ENCODE results near the gene ARHGAP26.

Gene ARHGAP26

DNA sequence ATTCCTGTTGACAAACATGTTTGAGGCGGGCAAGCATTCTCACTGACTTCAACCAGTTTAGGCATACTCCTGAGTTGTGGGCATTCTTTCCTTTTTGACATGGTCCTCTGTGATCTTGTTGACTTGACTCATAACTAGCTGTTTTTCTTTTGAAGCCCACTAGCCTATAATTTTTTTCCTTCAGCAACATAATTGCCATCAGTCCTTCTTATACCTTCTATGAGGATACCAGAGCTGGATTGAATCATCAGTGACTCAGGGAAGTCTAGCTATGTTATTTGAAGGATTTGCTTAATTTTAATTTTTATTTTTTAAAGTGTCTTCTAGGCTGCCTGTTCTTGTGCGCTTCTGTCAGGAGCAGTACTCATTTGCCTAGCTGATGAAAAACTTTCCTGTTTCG, 373.8 kb downstream of the ARHGAP26 start:
- no peak for DNase-seq (ENCODE audit: low spot score)

DNA sequence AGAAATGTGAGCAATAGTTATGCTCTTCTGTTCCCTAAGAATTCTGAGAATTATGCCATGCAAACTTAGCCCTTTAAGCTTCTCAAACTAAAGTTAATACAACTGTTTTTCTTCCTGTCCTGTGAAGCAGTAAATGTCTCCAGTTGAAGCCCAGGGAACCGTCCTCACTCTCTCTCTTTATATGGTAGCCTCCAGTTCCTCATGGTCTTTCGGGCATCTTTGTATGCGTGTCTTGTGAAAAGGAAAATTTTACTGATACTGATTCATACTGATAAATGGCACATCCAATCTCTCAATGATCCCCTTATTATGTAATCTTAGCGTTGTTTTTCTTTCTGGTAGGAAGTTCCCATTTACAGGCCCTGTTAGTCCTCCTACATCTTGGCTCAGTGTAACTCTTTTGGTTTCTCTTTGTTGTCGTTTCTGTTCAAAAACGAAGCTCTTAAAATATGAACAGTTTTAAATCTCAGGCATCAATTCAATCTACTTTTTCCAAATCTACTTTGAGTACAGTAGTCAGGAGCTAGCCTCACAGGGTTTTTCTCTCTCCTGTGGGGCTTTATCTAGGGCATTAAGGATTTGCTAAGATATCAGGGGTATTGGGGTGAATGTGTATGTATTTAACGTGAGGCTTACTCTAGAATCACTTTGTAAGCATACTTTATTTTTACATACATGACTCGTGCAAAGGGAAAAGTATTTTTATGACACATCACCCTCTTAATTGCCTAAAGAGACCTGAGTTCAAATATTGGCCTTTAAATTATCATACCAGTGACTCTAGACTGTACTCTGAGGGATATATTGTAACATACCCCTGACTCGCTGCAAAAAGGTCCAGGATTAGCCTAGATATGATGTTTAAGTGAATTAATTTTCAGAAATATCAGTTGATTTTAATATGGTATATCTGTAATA, 375.3 kb downstream of the ARHGAP26 start:
- no peak for DNase-seq (ENCODE audit: low spot score)

DNA sequence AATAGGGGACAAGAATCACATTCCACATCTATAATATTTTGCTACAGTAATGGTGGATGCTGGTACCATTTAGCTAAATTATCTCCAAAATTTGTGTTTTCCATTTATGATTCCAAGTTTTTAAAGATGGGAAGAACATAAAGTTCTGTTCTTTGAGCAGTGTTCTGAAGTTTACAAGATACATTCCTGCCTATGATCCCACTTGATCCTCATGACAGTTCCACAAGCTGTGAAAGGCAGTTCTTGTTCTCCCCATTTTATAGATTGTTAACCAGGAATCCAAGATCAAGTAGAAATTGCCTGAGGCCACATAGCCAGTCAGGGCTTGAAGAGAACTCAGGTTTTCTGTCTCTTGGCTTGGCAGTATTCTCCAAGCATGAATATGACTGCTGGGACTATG, 376.0 kb downstream of the ARHGAP26 start:
- no peak for DNase-seq (ENCODE audit: low spot score)

DNA sequence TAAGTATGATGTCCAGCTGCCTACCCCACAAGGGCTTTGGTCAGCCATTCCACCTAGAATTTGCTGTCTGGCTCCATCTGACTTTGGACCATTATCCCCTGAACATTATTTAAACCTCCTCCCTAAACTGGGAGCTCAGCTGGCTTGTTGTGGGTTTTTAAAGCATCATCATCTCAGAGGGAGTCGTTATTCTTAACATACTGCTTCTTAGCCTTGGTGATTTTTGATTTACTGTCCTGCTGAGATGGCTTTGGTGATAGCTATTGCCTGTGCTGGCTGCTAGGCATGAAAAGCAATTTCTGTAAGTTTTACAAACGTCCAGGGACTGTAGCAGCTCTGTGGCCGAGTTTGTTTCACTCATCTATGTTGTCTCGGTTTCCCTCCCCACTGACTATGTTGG, 377.2 kb downstream of the ARHGAP26 start:
- no peak for DNase-seq (ENCODE audit: low spot score)

DNA sequence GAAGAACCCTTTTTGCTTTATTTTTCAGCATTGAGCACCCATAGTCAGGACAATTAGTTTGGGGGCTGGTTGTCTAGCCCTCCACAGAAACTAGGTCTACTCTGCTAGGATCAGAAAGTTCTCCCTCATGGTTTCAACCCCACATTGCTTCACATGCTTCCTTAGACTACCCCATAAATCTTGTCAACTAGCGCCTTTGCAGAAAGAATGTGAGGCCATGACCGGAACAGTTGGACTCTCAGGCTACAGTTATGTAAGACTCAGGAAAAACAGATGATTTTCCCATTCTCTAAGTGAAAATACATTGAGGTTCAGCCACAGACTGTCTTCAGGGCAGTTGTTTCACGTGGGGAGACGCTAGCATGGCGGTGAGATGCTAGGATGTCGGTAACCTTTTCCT, 377.7 kb downstream of the ARHGAP26 start:
- DNase-seq (ENCODE audit: low spot score) = no peak

DNA sequence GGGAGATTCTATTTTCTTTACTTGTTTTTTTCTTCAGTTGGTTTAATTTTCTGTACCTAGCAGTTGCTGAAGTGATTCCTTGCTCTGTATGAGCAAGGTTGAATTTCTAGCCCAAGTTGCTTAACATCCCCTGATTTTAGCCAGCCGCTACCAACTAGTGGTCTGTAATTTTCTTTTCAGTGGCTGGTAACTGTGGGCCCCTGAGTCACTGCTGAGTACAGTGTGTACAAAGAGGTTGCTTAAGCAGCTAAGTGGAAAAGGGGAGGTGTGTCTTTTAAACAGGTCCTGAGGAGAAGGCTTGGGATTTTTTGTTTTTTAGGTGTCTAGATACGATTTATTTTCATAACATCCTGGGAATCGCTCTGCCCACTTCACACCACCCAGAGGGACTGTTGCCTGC, 378.6 kb downstream of the ARHGAP26 start:
- no peak for DNase-seq (ENCODE audit: low spot score)

DNA sequence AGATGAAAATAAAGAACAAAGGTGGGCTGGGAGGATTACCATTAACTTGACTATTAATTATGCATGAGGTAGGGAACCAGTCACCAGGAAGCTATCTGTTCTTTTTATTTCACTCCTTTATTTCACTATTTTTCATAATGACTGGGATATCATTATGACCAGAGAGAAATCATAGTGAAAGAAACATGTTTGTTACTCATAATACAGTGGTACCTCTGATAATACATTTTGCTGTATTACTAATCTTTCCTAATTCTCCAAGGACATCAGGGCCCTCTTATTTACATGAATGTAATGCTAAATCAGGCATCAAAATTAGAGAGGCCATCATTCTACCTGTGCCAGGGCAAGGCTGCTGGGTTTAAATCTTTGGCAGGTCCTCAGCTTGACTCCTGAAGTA, 379.6 kb downstream of the ARHGAP26 start:
- DNase-seq (ENCODE audit: low spot score) = no peak

DNA sequence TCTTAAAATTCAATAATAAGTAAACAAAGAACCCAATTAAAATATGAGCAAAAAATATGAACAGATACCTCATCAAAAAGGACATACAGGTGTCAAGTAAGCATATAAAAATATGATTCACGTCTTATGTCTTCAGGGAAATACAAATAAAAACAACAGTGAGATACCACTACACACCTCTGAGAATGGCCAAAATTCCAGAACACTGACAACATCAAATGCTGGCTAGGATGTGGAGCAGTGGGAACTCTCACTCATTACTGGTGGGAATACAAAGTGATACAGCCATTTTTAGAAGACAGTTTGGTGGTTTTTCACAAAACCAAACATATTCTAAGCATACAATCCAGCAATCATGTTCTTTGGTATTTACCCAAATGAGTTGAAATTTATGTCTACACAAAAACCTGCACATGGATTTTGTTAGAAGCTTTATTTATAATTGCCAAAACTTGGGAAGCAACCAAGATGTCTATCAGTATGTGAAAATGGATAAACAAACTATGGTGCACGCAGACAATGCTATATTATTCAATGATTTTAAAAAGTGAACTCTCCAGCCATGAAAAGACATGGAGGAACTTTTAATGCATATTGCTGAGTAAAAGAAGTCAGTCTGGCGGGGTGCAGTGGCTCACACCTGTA, 381.0 kb downstream of the ARHGAP26 start:
- no peak for DNase-seq (ENCODE audit: low spot score)

DNA sequence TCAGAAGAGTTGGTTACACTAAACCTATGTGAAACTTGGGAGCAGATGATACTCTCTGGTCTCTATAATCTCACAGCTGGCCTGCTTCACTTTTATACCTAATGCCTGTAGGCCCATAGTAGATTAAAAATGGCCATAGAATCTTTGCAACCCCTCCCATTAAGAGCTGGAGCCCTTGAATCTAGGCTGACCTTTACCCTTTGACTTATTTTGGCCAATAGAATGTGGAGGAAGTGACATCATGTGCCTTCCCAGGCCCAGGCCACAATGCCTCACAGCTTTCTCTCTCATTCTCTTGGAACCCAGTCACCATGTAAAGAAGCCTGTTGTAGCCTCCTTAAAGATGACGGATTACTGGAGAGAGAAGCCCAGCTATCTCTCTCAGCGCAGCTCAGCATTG, 382.3 kb downstream of the ARHGAP26 start:
- DNase-seq (ENCODE audit: low spot score) = no peak

DNA sequence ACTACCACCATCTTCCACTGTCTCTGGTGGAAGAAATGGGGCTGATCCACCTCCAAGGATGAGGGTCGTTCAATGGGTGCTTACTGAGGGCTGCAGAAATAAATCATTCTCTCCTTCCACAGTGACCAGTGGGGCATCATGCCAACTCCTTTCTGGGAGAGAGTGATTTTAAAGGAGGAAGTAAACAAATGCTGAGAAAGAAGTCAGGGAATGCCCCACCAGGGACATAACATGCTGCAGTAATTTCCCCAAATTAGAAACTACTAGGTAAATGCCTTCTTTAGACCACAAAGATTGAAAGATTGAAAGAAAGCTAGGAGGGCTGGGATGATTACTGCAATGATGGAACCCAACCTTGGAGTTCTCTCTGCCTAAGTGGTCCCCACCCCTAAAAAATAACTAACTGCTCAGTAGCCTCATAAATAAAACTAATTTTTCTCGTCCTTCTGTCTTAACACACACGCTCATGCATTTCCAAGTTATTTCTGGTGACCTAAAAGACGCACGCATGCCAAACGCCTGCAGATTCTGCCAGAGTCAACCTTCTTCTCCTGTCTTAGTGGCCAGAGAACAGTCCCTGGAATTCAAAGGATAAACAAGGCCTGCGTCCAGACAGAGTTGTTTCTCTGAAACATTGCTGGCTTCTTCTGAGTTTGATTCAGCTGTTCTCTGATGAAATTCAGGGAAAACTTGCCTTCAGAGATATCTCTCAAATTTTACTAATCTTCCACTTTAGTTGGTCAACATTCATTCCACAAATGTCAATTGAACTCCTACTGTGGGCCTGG, 383.3 kb downstream of the ARHGAP26 start:
- DNase-seq (ENCODE audit: low spot score) = peak; percentile 35

DNA sequence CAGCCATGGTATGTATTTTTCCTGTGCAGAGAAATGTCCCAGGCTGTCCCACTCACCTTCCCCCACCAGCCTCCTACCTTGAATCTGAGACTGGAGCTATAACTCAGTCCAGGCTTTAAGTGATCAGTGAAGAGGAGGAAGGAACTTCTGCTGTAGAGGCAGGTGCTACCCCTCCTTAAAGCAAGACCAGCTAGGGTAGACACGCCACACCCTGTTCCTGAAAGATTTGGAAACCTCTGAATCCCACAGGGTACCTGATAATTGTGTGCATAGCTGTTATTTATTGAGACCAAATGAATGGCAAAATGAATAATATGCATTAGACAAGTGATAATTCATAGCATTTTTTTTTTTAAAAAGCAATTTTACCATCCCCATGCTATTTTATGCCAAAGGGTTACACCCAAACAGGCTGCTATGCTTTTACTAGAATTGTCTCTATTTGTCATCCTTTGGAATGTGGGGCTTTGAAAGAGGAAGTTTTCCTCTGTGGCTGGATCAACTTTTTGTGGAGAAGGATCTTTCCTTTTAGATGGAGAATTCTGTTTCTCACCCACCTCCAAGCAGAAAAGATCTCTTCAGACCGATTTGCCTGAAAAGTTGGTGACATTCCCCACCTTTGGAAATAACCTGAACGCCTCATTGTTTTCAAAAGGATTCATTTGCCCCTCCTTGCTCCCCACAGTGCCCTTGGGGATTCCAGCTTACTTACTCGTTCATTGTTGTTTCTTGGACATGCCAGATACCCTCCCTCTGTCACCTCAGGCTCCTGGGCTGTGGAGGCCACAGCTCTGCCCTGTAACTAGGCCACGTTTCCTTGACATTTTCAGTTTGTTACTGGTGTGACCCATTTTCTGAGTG, 384.6 kb downstream of the ARHGAP26 start:
- peak; percentile 16 for DNase-seq (ENCODE audit: low spot score)

DNA sequence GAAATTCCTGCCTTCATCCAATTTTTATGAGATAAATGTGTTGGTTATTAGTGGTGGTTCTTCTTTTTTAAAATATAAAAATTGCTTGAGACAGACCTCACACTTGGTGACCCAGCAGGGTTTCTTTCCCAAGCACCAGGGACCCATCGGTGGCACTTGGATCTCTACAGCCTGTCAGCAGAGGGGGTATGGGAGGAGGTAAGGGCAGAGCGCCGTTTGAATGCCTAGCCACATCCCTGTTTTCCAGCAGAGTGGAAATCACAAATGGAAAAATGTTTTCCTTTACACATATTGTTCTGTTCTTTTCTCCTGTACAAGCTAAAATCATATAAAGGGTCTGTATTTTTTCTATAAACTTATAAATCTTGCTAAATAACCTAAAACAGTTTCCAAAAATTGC, 385.3 kb downstream of the ARHGAP26 start:
- DNase-seq (ENCODE audit: low spot score) = no peak

DNA sequence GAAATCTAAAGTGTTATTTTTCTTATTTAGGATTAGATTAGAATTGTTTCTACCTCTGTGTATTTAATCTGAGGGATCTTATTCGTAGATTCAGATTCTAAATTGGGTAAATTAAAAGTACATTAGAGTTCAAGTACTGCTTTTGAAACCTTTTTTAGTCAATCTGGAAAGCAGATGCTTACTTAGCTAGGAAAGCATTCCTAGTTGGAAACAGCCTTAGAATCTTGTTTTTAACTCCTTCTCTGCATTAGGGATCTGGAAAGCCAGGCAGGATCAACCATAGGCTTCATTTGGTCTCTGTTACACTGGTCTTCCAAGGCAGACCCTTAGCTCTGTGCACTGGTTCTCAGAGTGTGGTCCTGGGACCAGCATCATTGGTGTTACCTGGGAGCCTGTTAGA, 385.9 kb downstream of the ARHGAP26 start:
- no peak for DNase-seq (ENCODE audit: low spot score)

DNA sequence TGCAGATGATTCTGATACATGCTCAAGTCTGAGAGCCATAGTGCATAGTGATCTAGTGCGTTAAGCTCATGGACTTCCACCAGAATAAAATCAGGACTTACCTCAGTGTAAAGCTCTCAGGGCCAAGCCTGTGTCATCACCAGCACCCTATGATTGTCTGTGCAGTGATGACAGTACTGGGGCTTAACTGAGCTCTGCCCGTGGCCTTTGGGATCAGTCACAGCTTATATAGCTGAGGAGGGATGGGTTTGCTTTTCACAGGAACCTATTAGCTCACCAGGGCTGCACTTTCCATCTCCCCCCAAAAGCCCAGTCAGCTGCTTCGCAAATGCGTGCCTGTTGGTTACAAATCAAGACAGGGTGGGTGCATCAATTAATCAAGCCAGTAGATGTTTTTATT, 386.4 kb downstream of the ARHGAP26 start:
- DNase-seq (ENCODE audit: low spot score) = no peak

DNA sequence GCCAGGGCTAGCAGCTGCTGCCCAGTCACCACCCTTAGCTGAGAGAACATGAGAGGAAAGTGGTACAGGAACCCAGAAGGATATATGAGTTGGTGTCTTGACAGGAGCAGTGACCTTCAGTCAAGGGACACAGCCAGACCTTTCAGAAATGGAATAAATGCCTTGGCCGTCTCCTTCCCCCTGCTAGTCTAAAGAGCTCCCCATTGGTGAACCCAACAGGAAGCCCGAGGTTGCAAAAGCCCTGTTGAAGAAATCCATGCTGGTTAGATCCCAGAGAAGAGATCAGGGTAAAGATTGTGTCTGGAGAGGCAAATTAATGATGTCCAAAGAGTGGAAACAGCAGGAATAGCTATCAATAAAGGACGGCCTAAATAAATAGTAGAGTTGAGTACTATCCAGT, 388.9 kb downstream of the ARHGAP26 start:
- no peak for DNase-seq (ENCODE audit: low spot score)

DNA sequence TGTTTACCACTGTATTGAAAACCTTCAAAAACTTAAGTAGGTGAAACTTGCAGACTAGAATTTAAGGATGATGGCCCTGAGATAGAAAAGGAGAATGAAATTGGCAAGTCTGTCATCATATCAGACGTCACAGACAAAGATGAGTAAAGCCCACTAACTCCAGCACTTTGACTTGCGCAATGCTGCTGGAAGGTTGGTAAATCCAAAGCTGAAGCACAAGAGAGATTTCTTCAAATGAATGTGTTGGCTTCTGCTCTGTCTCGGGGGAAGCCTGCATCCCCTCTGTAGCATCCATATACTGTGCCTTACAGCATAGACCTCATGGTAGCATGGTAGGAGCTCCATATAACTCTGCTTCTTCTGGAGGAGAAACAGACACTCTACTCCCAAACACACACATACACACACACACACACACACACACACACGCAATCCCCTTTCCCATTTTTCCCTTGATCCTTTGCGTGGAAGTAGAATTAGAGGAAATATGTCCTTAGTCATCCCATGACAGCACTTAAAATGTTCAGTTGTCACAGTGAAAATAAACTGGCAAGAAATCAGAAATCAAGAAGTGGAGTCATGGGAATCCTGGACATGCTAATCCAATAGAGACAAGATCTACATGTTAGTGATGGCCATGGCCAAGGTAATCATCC, 391.8 kb downstream of the ARHGAP26 start:
- no peak for DNase-seq (ENCODE audit: low spot score)

DNA sequence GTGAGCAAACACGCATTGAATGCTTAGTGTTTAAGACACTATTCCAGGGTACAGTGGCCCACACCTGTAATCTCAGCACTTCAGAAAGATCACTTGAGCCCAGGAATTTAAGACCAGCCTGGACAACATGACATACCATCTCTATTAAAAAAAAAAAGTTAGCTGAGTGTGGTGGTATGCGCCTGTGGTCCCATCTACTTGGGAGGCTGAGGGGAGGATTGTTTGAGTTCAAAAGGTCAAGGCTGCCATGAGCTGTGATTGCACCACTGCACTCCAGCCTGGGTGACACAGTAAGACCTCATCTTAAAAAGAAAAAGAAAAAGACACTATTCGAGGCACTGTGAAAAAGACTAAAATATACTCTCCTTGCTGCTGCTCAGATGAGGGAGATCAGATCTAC, 392.6 kb downstream of the ARHGAP26 start:
- no peak for DNase-seq (ENCODE audit: low spot score)

DNA sequence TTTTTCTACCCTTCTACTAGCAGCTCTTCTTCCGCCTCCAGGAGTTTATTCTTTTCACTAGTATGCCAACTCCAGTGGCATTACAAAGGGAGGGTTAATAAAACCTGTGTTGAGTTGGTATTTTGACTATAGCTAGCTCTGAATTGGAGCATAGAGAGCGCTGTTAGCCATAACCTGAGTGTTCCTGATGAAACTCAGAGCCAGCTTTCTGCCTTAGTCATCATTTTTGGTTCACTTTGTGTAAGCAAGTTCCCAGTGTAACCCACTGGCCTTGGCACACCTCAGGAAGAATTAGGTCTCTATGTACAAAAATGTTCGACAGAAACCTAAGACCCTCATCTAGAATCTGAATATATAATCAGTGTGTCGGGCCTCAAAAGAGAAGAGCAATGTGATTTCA, 394.4 kb downstream of the ARHGAP26 start:
- DNase-seq (ENCODE audit: low spot score) = no peak

DNA sequence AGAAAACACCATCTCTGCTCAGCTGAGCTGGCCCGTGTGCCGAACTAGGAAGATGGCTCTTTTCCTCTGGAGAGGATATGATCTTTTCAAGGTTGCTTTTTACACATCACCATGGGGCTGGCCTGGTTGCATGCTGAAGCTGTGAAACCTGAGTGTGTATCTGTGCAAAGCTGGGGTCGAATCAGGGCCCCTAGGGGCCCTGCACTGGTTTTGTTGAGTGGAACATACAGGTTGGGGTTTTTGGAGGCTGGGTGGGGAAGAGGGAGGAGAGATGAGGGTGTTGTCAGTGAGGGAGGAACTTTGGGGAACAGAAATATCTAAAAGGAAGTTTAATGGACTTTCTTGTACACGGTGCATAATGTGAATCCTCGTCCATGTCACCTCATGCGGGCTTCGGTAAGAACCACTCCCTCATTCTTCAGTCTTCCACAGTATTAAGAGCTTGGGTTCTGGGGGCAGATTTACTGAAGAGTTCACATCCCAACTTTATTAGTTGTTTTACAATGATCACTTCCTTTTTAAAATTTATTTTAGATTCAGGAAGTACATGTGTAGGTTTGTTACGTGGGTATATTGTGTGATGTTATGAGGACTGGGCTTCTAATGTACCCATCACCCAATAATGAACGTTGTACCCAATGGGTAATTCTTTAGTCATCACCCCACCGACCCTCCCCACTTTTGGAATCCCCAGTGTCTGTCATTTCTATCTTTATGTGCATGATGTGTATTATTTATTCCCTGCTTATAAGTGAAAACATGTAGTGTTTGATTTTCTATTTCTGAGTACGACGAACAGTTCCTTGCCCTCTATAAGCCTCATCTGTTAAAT, 395.1 kb downstream of the ARHGAP26 start:
- no peak for DNase-seq (ENCODE audit: low spot score)

DNA sequence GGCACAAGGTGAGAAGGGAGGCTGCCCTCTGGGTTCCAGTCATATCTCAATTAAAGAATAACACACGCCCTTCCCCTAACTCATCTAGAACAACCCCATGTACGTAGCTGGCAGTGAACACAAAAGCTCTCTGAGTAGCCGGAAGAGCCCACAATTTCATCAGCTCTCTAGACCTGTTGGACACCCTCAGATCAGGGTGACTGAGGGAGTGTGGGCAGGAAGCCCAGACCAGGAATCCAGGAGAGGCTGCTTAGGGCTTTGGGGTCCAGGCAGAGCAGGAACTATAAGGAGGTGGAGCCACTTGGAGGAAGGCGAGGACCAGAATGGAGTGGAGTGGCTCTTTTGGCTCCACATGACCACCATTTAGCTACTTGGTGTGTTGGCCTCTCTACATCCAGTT, 395.9 kb downstream of the ARHGAP26 start:
- no peak for DNase-seq (ENCODE audit: low spot score)
